Activated CD4-positive, alpha-beta T cell treated with anti-CD3 and anti-CD28 coated beads, Interleukin-2, Interleukin-6, amounts not matched to agents 100 ng/mL and 50 ng/mL, durations not matched to agents 16 hours and 8 hours (primary cell): ENCODE data around the gene PCDHGA6.
"Not testable (repeated sequence)": the region's sequence is repeated elsewhere in the genome, so short reads cannot be mapped to it uniquely, and the experiment has no call there.

Experiments
- DNase-seq: peaks from one replicate; pipeline ENCODE4 v3.0.0-alpha.2; 2020

Gene PCDHGA6

DNA sequence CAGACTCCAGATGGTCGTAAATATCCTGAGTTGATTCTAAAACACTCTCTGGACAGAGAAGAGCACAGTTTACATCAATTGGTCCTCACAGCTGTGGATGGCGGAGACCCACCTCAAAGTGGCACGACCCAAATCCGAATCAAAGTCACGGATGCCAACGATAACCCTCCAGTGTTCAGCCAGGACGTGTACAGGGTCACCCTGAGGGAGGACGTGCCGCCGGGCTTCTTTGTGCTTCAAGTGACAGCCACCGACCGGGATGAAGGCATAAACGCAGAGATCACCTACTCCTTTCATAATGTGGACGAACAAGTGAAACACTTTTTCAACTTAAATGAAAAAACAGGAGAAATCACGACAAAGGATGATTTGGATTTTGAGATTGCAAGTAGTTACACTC lies 13.0 kb upstream of the PCDHGA6 start:
- DNase-seq: no peak

GRCh38 chr5:141362719-141363118 lies 11.0 kb upstream of the PCDHGA6 start:
- DNase-seq: no peak

GRCh38 chr5:141363952-141364660 lies 9.6 kb upstream of the PCDHGA6 start, which contains the start of gene PCDHGA5:
TSS of gene PCDHGA5 (plus strand) at chr5:141364162. CDS start at chr5:141364331, 169 bp downstream.
- no peak for DNase-seq

GRCh38 chr5:141366016-141366896 lies 7.4 kb upstream of the PCDHGA6 start:
- DNase-seq: no peak

DNA sequence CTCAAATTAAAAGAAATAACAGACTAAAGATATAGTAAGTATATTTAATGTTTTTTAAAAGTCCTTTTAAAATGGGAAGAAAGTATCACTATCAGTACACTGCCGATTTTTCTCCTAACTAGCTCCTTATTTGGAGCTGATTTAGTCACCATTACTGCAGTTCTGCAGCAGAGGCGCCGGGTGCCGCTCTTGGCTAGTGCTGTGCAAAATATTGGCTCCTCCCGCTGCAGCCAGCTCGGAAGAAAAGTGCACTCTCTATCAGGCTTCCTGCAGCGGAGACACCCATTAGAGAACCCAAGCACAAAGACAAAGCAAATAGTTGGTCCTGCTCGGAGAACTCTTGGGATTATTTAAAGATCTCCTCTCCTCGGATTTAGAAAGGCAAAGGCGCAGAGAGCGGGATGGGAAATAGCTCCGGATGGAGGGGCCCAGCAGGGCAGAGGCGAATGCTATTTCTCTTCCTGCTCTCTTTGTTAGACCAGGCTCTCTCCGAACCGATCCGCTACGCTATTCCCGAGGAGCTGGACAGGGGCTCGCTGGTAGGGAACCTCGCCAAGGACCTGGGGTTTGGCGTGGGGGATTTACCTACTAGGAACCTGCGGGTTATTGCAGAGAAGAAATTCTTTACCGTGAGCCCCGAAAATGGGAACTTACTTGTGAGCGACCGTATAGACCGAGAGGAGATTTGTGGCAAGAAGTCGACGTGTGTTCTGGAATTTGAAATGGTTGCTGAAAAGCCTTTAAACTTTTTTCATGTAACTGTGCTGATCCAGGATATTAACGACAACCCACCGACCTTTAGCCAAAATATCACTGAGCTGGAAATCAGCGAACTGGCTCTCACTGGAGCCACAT lies 3.5 kb upstream of the PCDHGA6 start, which contains the start of gene PCDHGB3:
Gene PCDHGB3, plus strand, starts transcription at position 249 of the 855 bp plus-strand sequence. Its CDS starts 153 bp downstream, at position 402.
- peak; percentile 47 for DNase-seq

- no peak for DNase-seq
These were observed 1.9 kb upstream of the PCDHGA6 start for GRCh38 chr5:141371572-141372475.

DNA sequence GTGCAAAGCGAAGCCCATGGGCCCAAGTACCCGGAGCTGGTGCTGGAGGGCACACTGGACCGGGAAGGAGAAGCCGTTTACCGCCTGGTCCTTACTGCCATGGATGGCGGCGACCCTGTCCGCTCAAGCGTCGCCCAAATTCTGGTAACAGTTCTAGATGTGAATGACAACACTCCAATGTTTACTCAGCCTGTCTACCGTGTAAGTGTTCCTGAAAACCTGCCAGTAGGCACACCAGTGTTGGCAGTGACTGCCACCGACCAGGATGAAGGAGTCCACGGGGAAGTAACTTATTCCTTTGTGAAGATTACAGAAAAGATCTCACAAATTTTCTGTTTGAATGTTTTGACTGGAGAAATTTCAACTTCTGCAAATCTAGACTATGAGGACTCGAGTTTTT lies 936 bp downstream of the PCDHGA6 start:
- no peak for DNase-seq

DNA sequence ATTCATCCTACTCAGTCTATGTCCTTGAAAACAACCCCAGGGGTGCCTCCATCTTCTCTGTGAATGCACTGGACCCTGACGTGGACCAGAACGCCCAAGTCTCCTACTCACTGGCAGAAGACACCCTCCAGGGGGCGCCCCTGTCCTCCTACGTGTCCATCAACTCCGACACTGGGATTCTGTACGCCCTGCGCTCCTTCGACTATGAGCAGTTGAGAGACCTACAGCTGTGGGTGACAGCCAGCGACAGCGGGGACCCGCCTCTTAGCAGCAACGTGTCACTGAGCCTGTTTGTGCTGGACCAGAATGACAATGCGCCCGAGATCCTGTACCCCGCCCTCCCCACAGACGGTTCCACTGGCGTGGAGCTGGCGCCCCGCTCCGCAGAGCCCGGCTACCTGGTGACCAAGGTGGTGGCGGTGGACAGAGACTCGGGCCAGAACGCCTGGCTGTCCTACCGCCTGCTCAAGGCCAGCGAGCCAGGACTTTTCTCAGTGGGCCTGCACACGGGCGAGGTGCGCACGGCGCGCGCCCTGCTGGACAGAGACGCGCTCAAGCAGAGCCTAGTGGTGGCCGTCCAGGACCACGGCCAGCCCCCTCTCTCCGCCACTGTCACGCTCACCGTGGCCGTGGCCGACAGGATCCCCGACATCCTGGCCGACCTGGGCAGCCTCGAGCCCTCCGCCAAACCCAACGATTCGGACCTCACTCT lies 1.9 kb downstream of the PCDHGA6 start:
- not testable (repeated sequence) for DNase-seq

DNA sequence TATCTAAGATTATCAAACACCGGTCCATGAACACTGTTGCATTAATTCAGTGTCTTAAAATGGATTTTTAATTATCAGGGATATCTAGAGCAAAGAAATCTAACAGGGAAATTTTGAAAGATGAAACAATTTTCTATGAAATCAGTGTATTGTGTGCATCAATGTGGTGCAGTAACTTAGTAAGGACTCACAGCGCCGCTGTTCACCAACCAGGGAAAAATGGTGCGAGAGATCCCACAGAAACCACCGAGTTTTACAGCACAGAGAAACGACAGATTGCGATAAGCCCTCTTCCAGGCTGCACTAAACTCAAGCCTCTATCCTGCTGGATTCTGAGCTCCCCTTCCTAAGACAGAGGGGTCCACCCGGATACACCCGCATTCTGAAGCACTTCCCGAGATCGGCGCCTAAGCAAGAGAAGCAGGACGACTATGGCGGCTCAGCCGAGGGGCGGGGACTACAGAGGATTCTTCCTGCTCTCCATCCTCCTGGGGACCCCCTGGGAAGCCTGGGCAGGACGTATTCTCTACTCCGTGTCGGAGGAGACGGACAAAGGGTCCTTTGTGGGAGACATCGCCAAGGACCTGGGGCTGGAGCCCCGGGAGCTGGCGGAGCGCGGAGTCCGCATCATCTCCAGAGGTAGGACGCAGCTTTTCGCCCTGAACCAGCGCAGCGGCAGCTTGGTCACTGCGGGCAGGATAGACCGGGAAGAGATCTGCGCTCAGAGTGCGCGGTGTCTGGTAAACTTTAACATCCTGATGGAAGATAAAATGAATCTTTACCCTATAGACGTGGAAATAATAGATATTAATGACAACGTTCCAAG lies 9.0 kb downstream of the PCDHGA6 start, which contains the start of gene PCDHGA7:
Gene PCDHGA7, plus strand, starts transcription at position 274 of the 826 bp plus-strand sequence. Its CDS starts 158 bp downstream, at position 432.
- no peak for DNase-seq

DNA sequence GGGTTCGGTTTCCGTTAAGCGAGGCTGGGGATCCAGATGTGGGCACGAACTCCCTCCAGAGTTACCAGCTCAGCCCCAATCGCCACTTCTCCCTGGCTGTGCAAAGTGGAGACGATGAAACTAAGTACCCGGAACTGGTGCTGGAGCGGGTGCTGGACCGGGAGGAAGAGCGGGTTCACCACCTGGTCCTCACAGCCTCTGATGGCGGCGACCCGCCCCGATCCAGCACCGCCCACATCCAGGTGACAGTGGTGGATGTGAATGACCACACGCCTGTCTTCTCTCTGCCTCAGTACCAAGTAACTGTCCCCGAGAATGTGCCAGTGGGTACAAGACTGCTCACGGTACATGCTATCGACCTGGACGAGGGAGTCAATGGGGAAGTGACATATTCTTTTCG lies 9.7 kb downstream of the PCDHGA6 start:
- no peak for DNase-seq

GRCh38 chr5:141384471-141385267 lies 11.0 kb downstream of the PCDHGA6 start:
- no peak for DNase-seq

- peak; percentile 39 for DNase-seq
These were observed 14.0 kb downstream of the PCDHGA6 start, which contains the start of gene PCDHGB4 for GRCh38 chr5:141387557-141388311. TSS of gene PCDHGB4 (plus strand) at chr5:141387698. CDS start at chr5:141387885, 187 bp downstream.

- DNase-seq: no peak
These were observed 15.0 kb downstream of the PCDHGA6 start for GRCh38 chr5:141388661-141389060.

DNA sequence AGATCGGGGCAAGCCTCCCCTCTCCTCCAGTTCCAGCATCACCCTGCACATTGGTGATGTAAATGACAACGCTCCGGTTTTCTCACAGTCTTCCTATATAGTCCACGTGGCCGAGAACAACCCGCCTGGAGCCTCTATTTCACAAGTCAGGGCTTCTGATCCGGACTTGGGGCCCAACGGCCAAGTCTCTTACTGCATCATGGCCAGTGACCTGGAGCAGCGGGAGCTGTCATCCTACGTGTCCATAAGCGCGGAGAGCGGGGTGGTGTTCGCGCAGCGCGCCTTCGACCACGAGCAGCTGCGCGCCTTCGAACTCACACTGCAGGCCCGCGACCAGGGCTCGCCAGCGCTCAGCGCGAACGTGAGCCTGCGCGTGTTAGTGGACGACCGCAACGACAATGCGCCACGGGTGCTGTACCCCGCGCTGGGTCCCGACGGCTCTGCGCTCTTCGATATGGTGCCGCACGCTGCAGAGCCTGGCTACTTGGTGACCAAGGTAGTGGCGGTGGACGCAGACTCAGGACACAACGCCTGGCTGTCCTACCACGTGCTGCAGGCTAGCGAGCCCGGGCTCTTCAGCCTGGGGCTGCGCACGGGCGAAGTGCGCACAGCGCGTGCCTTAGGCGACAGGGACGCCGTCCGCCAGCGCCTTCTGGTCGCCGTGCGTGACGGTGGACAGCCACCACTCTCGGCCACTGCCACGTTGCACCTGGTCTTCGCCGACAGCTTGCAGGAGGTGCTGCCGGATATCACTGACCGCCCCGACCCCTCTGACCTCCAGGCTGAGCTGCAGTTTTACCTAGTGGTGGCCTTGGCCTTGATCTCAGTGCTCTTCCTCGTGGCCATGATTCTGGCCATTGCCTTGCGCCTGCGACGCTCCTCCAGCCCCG lies 15.7 kb downstream of the PCDHGA6 start:
- DNase-seq: no peak

GRCh38 chr5:141392429-141393198 lies 18.9 kb downstream of the PCDHGA6 start, which contains the start of gene PCDHGA8:
TSS of gene PCDHGA8 (plus strand) at chr5:141392633. CDS start at chr5:141392814, 181 bp downstream.
- DNase-seq: no peak

DNA sequence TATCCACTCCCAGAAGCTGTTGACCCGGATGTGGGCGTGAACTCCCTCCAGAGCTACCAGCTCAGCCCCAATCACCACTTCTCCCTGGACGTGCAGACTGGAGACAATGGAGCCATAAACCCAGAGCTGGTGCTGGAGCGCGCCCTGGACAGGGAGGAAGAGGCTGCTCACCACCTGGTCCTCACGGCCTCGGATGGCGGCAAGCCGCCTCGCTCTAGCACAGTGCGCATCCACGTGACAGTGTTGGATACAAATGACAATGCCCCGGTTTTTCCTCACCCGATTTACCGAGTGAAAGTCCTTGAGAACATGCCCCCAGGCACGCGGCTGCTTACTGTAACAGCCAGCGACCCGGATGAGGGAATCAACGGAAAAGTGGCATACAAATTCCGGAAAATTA lies 19.6 kb downstream of the PCDHGA6 start:
- DNase-seq: no peak
